NB4 (cell line): ENCODE results near the gene RPL27A.

Experiments used
- DNase-seq: peaks from one replicate; pipeline ENCODE4 v3.0.0; 2010; ENCODE audit warnings: low read depth
- H3K4me3 ChIP-seq: one replicate; pipeline ENCODE4 v1.5.1; 2011; ENCODE audit warnings: mild to moderate bottlenecking, low read depth, low read length, moderate library complexity
- MAX ChIP-seq: IDR thresholded peaks from 2 replicates; pipeline ENCODE4 v1.6.1; 2011; ENCODE audit warnings: low read depth, low read length
- MYC ChIP-seq: IDR thresholded peaks from 2 replicates; pipeline ENCODE4 v1.6.1; 2011; ENCODE audit warnings: low read depth, low read length
- POLR2A ChIP-seq: IDR thresholded peaks from 2 replicates; pipeline ENCODE4 v1.6.1; 2011; ENCODE audit warnings: mild to moderate bottlenecking; ENCODE audit not compliant: insufficient read length; ENCODE audit errors: extremely low read depth
- TF ChIP-seq, protein P1 (sequence below): IDR thresholded peaks from one replicate; pipeline ENCODE4 v1.5.1; 2012; ENCODE audit warnings: low read depth, low read length

The RPL27A gene

GRCh38 chr11:8692417-8692816, 9.8 kb downstream of the RPL27A start:
- no peak for TF ChIP-seq MAX
- no peak for TF ChIP-seq POLR2A
- TF ChIP-seq, protein P1, sequence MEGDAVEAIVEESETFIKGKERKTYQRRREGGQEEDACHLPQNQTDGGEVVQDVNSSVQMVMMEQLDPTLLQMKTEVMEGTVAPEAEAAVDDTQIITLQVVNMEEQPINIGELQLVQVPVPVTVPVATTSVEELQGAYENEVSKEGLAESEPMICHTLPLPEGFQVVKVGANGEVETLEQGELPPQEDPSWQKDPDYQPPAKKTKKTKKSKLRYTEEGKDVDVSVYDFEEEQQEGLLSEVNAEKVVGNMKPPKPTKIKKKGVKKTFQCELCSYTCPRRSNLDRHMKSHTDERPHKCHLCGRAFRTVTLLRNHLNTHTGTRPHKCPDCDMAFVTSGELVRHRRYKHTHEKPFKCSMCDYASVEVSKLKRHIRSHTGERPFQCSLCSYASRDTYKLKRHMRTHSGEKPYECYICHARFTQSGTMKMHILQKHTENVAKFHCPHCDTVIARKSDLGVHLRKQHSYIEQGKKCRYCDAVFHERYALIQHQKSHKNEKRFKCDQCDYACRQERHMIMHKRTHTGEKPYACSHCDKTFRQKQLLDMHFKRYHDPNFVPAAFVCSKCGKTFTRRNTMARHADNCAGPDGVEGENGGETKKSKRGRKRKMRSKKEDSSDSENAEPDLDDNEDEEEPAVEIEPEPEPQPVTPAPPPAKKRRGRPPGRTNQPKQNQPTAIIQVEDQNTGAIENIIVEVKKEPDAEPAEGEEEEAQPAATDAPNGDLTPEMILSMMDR, result no peak
- H3K4me3 ChIP-seq, result no peak overlapping the region
- no peak for DNase-seq

DNA sequence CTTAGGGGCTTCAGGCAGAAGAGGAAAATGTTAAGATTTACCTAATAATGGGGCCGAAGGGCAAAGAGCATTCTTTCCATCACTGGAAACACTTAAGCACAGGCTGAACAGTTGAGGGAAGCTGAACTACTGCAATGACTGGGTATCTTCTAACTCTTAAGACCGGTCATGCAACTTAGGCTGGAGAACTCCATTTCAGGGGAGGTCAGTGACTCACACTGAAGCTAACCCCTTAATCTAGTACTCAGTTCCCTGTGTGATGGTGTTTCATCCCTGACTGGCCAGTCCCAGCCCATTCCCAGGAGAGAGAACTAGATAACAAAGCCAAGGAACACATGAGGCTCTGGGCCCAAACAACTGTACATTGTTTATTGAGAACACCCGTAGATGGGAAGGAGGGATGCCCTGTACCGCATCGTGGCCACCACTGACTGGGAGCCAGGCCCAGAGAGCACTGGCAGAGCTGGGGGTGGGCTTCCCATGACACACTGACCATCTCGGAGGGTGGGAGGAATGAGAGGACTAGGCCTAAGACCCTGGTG, 10.5 kb downstream of the RPL27A start:
- H3K4me3 ChIP-seq, result no peak overlapping the region
- no peak for DNase-seq
- no peak for TF ChIP-seq MAX
- TF ChIP-seq, protein P1, result no peak
- TF ChIP-seq POLR2A, result no peak
- TF ChIP-seq MYC, result no peak

GRCh38 chr11:8693555-8693954, 11.0 kb downstream of the RPL27A start:
- no peak overlapping the region for H3K4me3 ChIP-seq
- TF ChIP-seq, protein P1, result no peak
- no peak for TF ChIP-seq POLR2A
- TF ChIP-seq MYC, result no peak
- TF ChIP-seq MAX, result no peak
- no peak for DNase-seq

- no peak for DNase-seq
- no peak for TF ChIP-seq MAX
- TF ChIP-seq, protein P1, result no peak
- TF ChIP-seq MYC, result no peak
- no peak for TF ChIP-seq POLR2A
- H3K4me3 ChIP-seq, result no peak overlapping the region
Observed at GRCh38 chr11:8694137-8694536, 11.5 kb downstream of the RPL27A start.

DNA sequence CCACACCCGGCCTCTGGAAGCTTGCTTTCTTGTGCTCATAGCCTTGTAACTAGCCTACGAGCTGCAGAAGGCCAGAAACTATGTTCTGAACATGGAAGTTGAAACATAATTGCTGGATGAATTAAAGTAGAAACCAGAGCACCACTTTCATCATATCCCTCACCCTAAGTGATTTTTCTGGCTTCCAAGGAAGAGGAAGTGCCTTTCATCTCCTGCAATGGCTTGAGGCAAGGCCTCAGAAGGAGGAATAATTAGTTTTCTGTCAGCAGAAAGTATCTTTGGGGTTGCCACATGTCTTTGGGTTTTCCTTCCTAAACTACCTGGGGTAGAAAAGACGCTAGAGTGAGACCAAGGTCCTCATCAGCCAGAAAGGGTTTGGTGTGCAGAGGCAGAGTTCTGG, 14.5 kb downstream of the RPL27A start:
- no peak overlapping the region for H3K4me3 ChIP-seq
- DNase-seq, result peak; percentile 49
- TF ChIP-seq MAX (no peak), MYC (no peak), POLR2A (no peak)
- TF ChIP-seq, protein P1, result no peak

- TF ChIP-seq MAX (no peak), POLR2A (no peak), MYC (no peak)
- TF ChIP-seq, protein P1, result no peak
- no peak for DNase-seq
- H3K4me3 ChIP-seq, result no peak overlapping the region
Observed at GRCh38 chr11:8698379-8698851, 15.8 kb downstream of the RPL27A start.
